Esophagus (tissue), 2 donors: ENCODE results near the gene F10. TPM values are rescaled to one million over a fixed set of nuclear protein-coding genes. Genes with fewer than 3 reads are reported as not detected.
A peak's percentile ranks its signal among the peaks of the same experiment; 100 is the strongest.

Experiments used
- H3K27ac ChIP-seq, 2 donors: one replicate each; pipeline ENCODE4 v1.5.1; 2013; ENCODE audit warnings: low read depth in 2 of 2, mild to moderate bottlenecking in 2 of 2, inconsistent platforms in 1 of 2, low read length in 1 of 2, moderate library complexity in 1 of 2
- H3K27me3 ChIP-seq, 2 donors: one replicate each; pipeline ENCODE4 v1.6.1; 2013; ENCODE audit warnings: low read length in 2 of 2, control low read depth in 1 of 2, mild to moderate bottlenecking in 1 of 2; ENCODE audit not compliant: insufficient read depth in 2 of 2, control insufficient read depth in 1 of 2
- H3K36me3 ChIP-seq, 2 donors: one replicate each; pipeline ENCODE4 v1.6.1; 2013; ENCODE audit warnings: low read length in 1 of 2; ENCODE audit not compliant: control insufficient read depth in 2 of 2, insufficient read depth in 2 of 2
- H3K4me1 ChIP-seq, 2 donors: one replicate each; pipeline ENCODE4 v1.6.1; 2013; ENCODE audit warnings: low read length in 1 of 2; ENCODE audit not compliant: control insufficient read depth in 2 of 2, insufficient read depth in 2 of 2
- H3K4me3 ChIP-seq, 2 donors: one replicate each; pipeline ENCODE4 v1.5.1; 2013; ENCODE audit warnings: low read length in 2 of 2, mild to moderate bottlenecking in 2 of 2, low read depth in 1 of 2, moderate library complexity in 1 of 2
- H3K9me3 ChIP-seq, 2 donors: one replicate each; pipeline ENCODE4 v1.6.1; 2013; ENCODE audit warnings: mild to moderate bottlenecking in 2 of 2, low read depth in 1 of 2, low read length in 1 of 2, moderate library complexity in 1 of 2; ENCODE audit not compliant: control insufficient read depth in 2 of 2, insufficient read depth in 1 of 2
- WGBS, 2 donors: extraction: QIAGEN DNeasy Blood & Tissue Kit; methylation state at CpG; one replicate each; pipeline ENCODE4 v1.1.7; 2013; 5-methylcytosine and 5-hydroxymethylcytosine counted together
- polyA plus RNA-seq, 2 donors: library from polyadenylated mRNA; stranded (reverse); fragments of 200-250 nt; gene quantifications; one replicate each; pipeline ENCODE4 v1.2.3, GENCODE V29; 2013
- donor health status: healthy with polysubstance abuse.
- donor health status: Bipolar disorder and iron deficiency.

F10 gene
- polyA plus RNA-seq, 2 donors = 1.6 to 4.5 TPM

- no peaks in the 10 kb centered on the region for H3K27me3 ChIP-seq
- H3K4me1 ChIP-seq = no peaks in the 10 kb centered on the region
- H3K9me3 ChIP-seq = peaks cover 0 to 4% of the 10 kb centered on the region in 2 donors
- H3K36me3 ChIP-seq = no peaks in the 10 kb centered on the region
- no peak overlapping the region for H3K27ac ChIP-seq
- WGBS, 2 donors = 88 to 92% methylated on average over 7 of the region's 7 CpGs
- no peak overlapping the region for H3K4me3 ChIP-seq
Observed at GRCh38 chr13:113119822-113120189, 2.8 kb upstream of the F10 start.

- no peak overlapping the region for H3K27ac ChIP-seq
- H3K4me3 ChIP-seq = no peak overlapping the region
- 82 to 88% methylated on average over 19 of the region's 19 CpGs for WGBS, 2 donors
- peaks cover 0 to 4% of the 10 kb centered on the region in 2 donors for H3K9me3 ChIP-seq
- no peaks in the 10 kb centered on the region for H3K36me3 ChIP-seq
- H3K4me1 ChIP-seq = no peaks in the 10 kb centered on the region
- no peaks in the 10 kb centered on the region for H3K27me3 ChIP-seq
Observed at GRCh38 chr13:113120300-113121182, 2.1 kb upstream of the F10 start.

GRCh38 chr13:113121183-113121927 lies 1.2 kb upstream of the F10 start:
- H3K4me1 ChIP-seq = no peaks in the 10 kb centered on the region
- H3K27ac ChIP-seq = no peak overlapping the region
- WGBS, 2 donors = 90% methylated on average over 24 of the region's 24 CpGs

GRCh38 chr13:113121928-113122471 lies 599 bp upstream of the F10 start:
- no peaks in the 10 kb centered on the region for H3K36me3 ChIP-seq
- no peaks in the 10 kb centered on the region for H3K27me3 ChIP-seq
- H3K27ac ChIP-seq = peak overlapping the region; percentile 40 to 57
- no peaks in the 10 kb centered on the region for H3K4me1 ChIP-seq
- 60 to 64% methylated on average over 16 of the region's 16 CpGs for WGBS, 2 donors
- no peak overlapping the region for H3K4me3 ChIP-seq
- peaks cover 0 to 4% of the 10 kb centered on the region in 2 donors for H3K9me3 ChIP-seq

More at GRCh38 chr13:113121183-113121927, 1.2 kb upstream of the F10 start:
- H3K27me3 ChIP-seq = no peaks in the 10 kb centered on the region
- no peak overlapping the region for H3K4me3 ChIP-seq
- H3K9me3 ChIP-seq = peaks cover 0 to 4% of the 10 kb centered on the region in 2 donors
- no peaks in the 10 kb centered on the region for H3K36me3 ChIP-seq

- H3K9me3 ChIP-seq = peaks cover 0 to 4% of the 10 kb centered on the region in 2 donors
- no peaks in the 10 kb centered on the region for H3K27me3 ChIP-seq
- no peak overlapping the region for H3K4me3 ChIP-seq
- no peaks in the 10 kb centered on the region for H3K4me1 ChIP-seq
- H3K27ac ChIP-seq = peak overlapping the region in 1 of 2 donors; percentile 8
- 77 to 82% methylated on average over 26 to 29 of the region's 29 CpGs for WGBS, 2 donors
- no peaks in the 10 kb centered on the region for H3K36me3 ChIP-seq
Observed at GRCh38 chr13:113123226-113124201, 915 bp downstream of the F10 start.

GRCh38 chr13:113124211-113124970 lies 1.8 kb downstream of the F10 start:
- Histone ChIP-seq H3K27ac (no peak overlapping the region), H3K36me3 (no peaks in the 10 kb centered on the region), H3K9me3 (peaks cover 0 to 3% of the 10 kb centered on the region in 2 donors), H3K4me3 (no peak overlapping the region), H3K27me3 (no peaks in the 10 kb centered on the region), H3K4me1 (no peaks in the 10 kb centered on the region)
- WGBS, 2 donors = 93 to 94% methylated on average over 18 to 19 of the region's 19 CpGs

- Histone ChIP-seq H3K36me3 (no peaks in the 10 kb centered on the region), H3K4me3 (no peak overlapping the region), H3K4me1 (no peaks in the 10 kb centered on the region), H3K27me3 (no peaks in the 10 kb centered on the region), H3K27ac (no peak overlapping the region), H3K9me3 (no peaks in the 10 kb centered on the region)
- 89 to 93% methylated on average over 19 of the region's 19 CpGs for WGBS, 2 donors
Observed at GRCh38 chr13:113125506-113126264, 3.1 kb downstream of the F10 start.
